ENCODE results near the gene GOLGA6L26.
"Not testable (repeated sequence)": the region's sequence is repeated elsewhere in the genome, so short reads cannot be mapped to it uniquely, and the experiment has no call there.

The GOLGA6L26 gene

GRCh38 chr15:23334096-23334495, at the start of gene GOLGA6L26:
GOLGA6L26 (minus strand) TSS chr15:23334196; CDS start chr15:23334135, 61 bp downstream.
- not testable (repeated sequence) for DNase-seq (ENCODE audit: low spot score)

- not testable (repeated sequence) for DNase-seq (ENCODE audit: low spot score)
These were observed 47.2 kb upstream of the GOLGA6L26 start for GRCh38 chr15:23381192-23381591.

- DNase-seq (ENCODE audit: low spot score): not testable (repeated sequence)
These were observed 46.7 kb upstream of the GOLGA6L26 start for GRCh38 chr15:23380700-23381099.

GRCh38 chr15:23378946-23379345, 45.0 kb upstream of the GOLGA6L26 start:
- not testable (repeated sequence) for DNase-seq (ENCODE audit: low spot score)

- DNase-seq (ENCODE audit: low spot score): not testable (repeated sequence)
These were observed 40.2 kb upstream of the GOLGA6L26 start for GRCh38 chr15:23374226-23374625.

GRCh38 chr15:23372891-23373600, 39.0 kb upstream of the GOLGA6L26 start:
- not testable (repeated sequence) for DNase-seq (ENCODE audit: low spot score)

- DNase-seq (ENCODE audit: low spot score): no peak
These were observed 38.3 kb upstream of the GOLGA6L26 start for GRCh38 chr15:23372284-23372683.

- not testable (repeated sequence) for DNase-seq (ENCODE audit: low spot score)
These were observed 37.9 kb upstream of the GOLGA6L26 start for GRCh38 chr15:23371868-23372267.

GRCh38 chr15:23371134-23371533, 37.1 kb upstream of the GOLGA6L26 start:
- DNase-seq (ENCODE audit: low spot score): not testable (repeated sequence)

GRCh38 chr15:23370578-23370977, 36.6 kb upstream of the GOLGA6L26 start:
- DNase-seq (ENCODE audit: low spot score): no peak

GRCh38 chr15:23364261-23364660, 30.3 kb upstream of the GOLGA6L26 start:
- not testable (repeated sequence) for DNase-seq (ENCODE audit: low spot score)

GRCh38 chr15:23362622-23363021, 28.6 kb upstream of the GOLGA6L26 start:
- not testable (repeated sequence) for DNase-seq (ENCODE audit: low spot score)

GRCh38 chr15:23354448-23354847, 20.5 kb upstream of the GOLGA6L26 start, which contains the start of gene GOLGA8S:
GOLGA8S (plus strand) TSS chr15:23354748; CDS start chr15:23354810, 62 bp downstream.
- DNase-seq (ENCODE audit: low spot score): not testable (repeated sequence)

GRCh38 chr15:23311233-23311632, 22.8 kb downstream of the GOLGA6L26 start:
- DNase-seq (ENCODE audit: low spot score): not testable (repeated sequence)

GRCh38 chr15:23305921-23306320, 28.1 kb downstream of the GOLGA6L26 start:
- DNase-seq (ENCODE audit: low spot score): not testable (repeated sequence)

GRCh38 chr15:23304805-23305204, 29.2 kb downstream of the GOLGA6L26 start:
- not testable (repeated sequence) for DNase-seq (ENCODE audit: low spot score)

- not testable (repeated sequence) for DNase-seq (ENCODE audit: low spot score)
These were observed 29.7 kb downstream of the GOLGA6L26 start for GRCh38 chr15:23304267-23304666.

GRCh38 chr15:23303654-23304053, 30.3 kb downstream of the GOLGA6L26 start:
- peak; percentile 0 for DNase-seq (ENCODE audit: low spot score)

- DNase-seq (ENCODE audit: low spot score): not testable (repeated sequence)
These were observed 30.8 kb downstream of the GOLGA6L26 start for GRCh38 chr15:23303246-23303645.
